ENCODE results near the gene SLC22A7.

- TF ChIP-seq, protein P1, sequence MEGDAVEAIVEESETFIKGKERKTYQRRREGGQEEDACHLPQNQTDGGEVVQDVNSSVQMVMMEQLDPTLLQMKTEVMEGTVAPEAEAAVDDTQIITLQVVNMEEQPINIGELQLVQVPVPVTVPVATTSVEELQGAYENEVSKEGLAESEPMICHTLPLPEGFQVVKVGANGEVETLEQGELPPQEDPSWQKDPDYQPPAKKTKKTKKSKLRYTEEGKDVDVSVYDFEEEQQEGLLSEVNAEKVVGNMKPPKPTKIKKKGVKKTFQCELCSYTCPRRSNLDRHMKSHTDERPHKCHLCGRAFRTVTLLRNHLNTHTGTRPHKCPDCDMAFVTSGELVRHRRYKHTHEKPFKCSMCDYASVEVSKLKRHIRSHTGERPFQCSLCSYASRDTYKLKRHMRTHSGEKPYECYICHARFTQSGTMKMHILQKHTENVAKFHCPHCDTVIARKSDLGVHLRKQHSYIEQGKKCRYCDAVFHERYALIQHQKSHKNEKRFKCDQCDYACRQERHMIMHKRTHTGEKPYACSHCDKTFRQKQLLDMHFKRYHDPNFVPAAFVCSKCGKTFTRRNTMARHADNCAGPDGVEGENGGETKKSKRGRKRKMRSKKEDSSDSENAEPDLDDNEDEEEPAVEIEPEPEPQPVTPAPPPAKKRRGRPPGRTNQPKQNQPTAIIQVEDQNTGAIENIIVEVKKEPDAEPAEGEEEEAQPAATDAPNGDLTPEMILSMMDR (IDR thresholded peaks at IDR 0.05; ENCODE audit: low read depth, low read length) = no peak
- no peak for TF ChIP-seq EZH2phosphoT487 (IDR thresholded peaks at IDR 0.05; ENCODE audit: low read depth)
These were observed 39.0 kb upstream of the SLC22A7 start for GRCh38 chr6:43258807-43259686.

All from OCI-LY3 (cell line).